WTC11 (cell line): Measurements from ENCODE around the gene KLHL11. TPM values are rescaled to one million over a fixed set of nuclear protein-coding genes. Genes with fewer than 3 reads are reported as not detected.

ENCODE experiments used
- ATAC-seq: fragments of 200-7000 bp; cut with Tn5 transposase; 2 replicates; pipeline ENCODE4 v1.10.0; 2021; ENCODE audit warnings: mild to moderate bottlenecking, moderate library complexity
- CTCF ChIA-PET: fragments of 300-600 bp; sonication (Branson Sonifier 250); formaldehyde crosslinking; loops from one replicate; lab custom pipeline; 2021; ENCODE audit warnings: antibody characterized with exemption; lab: Charles Lee
- POLR2A ChIA-PET: fragments of 350-600 bp; sonication (Branson Sonifier 250); formaldehyde crosslinking; loops from one replicate; lab custom pipeline; 2021; ENCODE audit warnings: antibody characterized with exemption; lab: Charles Lee
- DNase-seq: peaks from one replicate; pipeline ENCODE4 v3.0.0; 2021; ENCODE audit warnings: low spot score
- H3K27ac Mint-ChIP-seq: 2 replicates; pipeline ENCODE4 v1.8.0; 2021; ENCODE audit warnings: mixed read lengths
- H3K27me3 Mint-ChIP-seq: 2 replicates; pipeline ENCODE4 v1.8.0; 2021; ENCODE audit warnings: low read depth, mild to moderate bottlenecking, moderate library complexity, mixed read lengths
- H3K36me3 Mint-ChIP-seq: 2 replicates; pipeline ENCODE4 v1.8.0; 2021; ENCODE audit warnings: mixed read lengths
- H3K4me1 Mint-ChIP-seq: 2 replicates; pipeline ENCODE4 v1.8.0; 2022; ENCODE audit warnings: mixed read lengths
- H3K4me3 Mint-ChIP-seq: 2 replicates; pipeline ENCODE4 v1.8.0; 2021; ENCODE audit warnings: mild to moderate bottlenecking, moderate library complexity, mixed read lengths
- H3K9me3 Mint-ChIP-seq: 2 replicates; pipeline ENCODE4 v1.8.0; 2021; ENCODE audit warnings: mixed read lengths
- AR ChIP-seq: fragments of 250-450 bp; sonication (Bioruptor Pico); IDR thresholded peaks from 2 replicates; pipeline ENCODE4 v1.9.0; 2021; ENCODE audit warnings: mild to moderate bottlenecking
- ATF2 ChIP-seq: sonication (generic); formaldehyde crosslinking; IDR thresholded peaks from 2 replicates; pipeline ENCODE4 v1.8.1; 2022; ENCODE audit warnings: low read depth, missing genetic modification reagents, borderline replicate concordance
- CREM ChIP-seq: sonication (generic); formaldehyde crosslinking; IDR thresholded peaks from 2 replicates; pipeline ENCODE4 v1.8.1; 2022; ENCODE audit warnings: mild to moderate bottlenecking, missing genetic modification reagents, moderate library complexity
- CTCF ChIP-seq: fragments of 200-600 bp; IDR thresholded peaks from 2 replicates; pipeline ENCODE4 v1.8.0; 2022; ENCODE audit warnings: antibody characterized with exemption
- HMGA2 ChIP-seq: fragments of 250-450 bp; sonication (Bioruptor Pico); IDR thresholded peaks from 2 replicates; pipeline ENCODE4 v1.4.0; 2021; ENCODE audit warnings: mild to moderate bottlenecking, moderate library complexity
- IRF2 ChIP-seq: sonication (generic); formaldehyde crosslinking; IDR thresholded peaks from 2 replicates; pipeline ENCODE4 v1.8.0; 2022; ENCODE audit warnings: low read depth, missing genetic modification reagents, borderline replicate concordance
- JAZF1 ChIP-seq: fragments of 250-450 bp; sonication (Bioruptor Pico); IDR thresholded peaks from 2 replicates; pipeline ENCODE4 v1.9.0; 2021; ENCODE audit warnings: moderate library complexity, mild to moderate bottlenecking, inconsistent platforms
- MLX ChIP-seq: sonication (generic); formaldehyde crosslinking; IDR thresholded peaks from 2 replicates; pipeline ENCODE4 v1.8.1; 2023; ENCODE audit warnings: mild to moderate bottlenecking, missing genetic modification reagents, moderate library complexity
- MXD4 ChIP-seq: fragments of 250-450 bp; sonication (Bioruptor Pico); IDR thresholded peaks from 2 replicates; pipeline ENCODE4 v1.8.0; 2021; ENCODE audit warnings: mild to moderate bottlenecking, moderate library complexity, borderline replicate concordance
- MYBL2 ChIP-seq: sonication (generic); formaldehyde crosslinking; IDR thresholded peaks from 2 replicates; pipeline ENCODE4 v1.8.1; 2023; ENCODE audit warnings: mild to moderate bottlenecking, moderate library complexity, missing genetic modification reagents
- NFATC4 ChIP-seq: fragments of 250-450 bp; sonication (Bioruptor Pico); IDR thresholded peaks from 2 replicates; pipeline ENCODE4 v1.9.0; 2021; ENCODE audit warnings: mild to moderate bottlenecking
- NFYB ChIP-seq: sonication (generic); formaldehyde crosslinking; conservative IDR thresholded peaks from 2 replicates; pipeline ENCODE4 v1.8.0; 2022; ENCODE audit warnings: low read depth, missing genetic modification reagents
- PRRX2 ChIP-seq: fragments of 250-450 bp; sonication (Bioruptor Pico); IDR thresholded peaks from 2 replicates; pipeline ENCODE4 v1.8.0; 2021; ENCODE audit warnings: mild to moderate bottlenecking
- SMAD4 ChIP-seq: sonication (generic); formaldehyde crosslinking; IDR thresholded peaks from 2 replicates; pipeline ENCODE4 v1.8.0; 2022; ENCODE audit warnings: mild to moderate bottlenecking, missing genetic modification reagents
- STAT6 ChIP-seq: sonication (generic); formaldehyde crosslinking; conservative IDR thresholded peaks from 2 replicates; pipeline ENCODE4 v1.8.1; 2023; ENCODE audit warnings: mild to moderate bottlenecking, low read depth, missing genetic modification reagents, moderate library complexity
- TCF7 ChIP-seq: sonication (generic); formaldehyde crosslinking; IDR thresholded peaks from 2 replicates; pipeline ENCODE4 v1.8.0; 2022; ENCODE audit warnings: mild to moderate bottlenecking, low read depth, missing genetic modification reagents, moderate library complexity
- ZNF121 ChIP-seq: sonication (generic); formaldehyde crosslinking; IDR thresholded peaks from 2 replicates; pipeline ENCODE4 v1.8.0; 2023; ENCODE audit warnings: missing genetic modification reagents
- ZNF317 ChIP-seq: sonication (generic); formaldehyde crosslinking; IDR thresholded peaks from 2 replicates; pipeline ENCODE4 v1.8.1; 2023; ENCODE audit warnings: low read depth, mild to moderate bottlenecking, moderate library complexity, missing genetic modification reagents, borderline replicate concordance
- ZNF423 ChIP-seq: fragments of 250-450 bp; sonication (Bioruptor Pico); IDR thresholded peaks from 2 replicates; pipeline ENCODE4 v2.1.2; 2022; ENCODE audit warnings: mild to moderate bottlenecking, moderate library complexity
- ZSCAN18 ChIP-seq: fragments of 250-450 bp; sonication (Bioruptor Pico); IDR thresholded peaks from 2 replicates; pipeline ENCODE4 v2.1.2; 2022; ENCODE audit warnings: mild to moderate bottlenecking, moderate library complexity
- total RNA-seq: library from RNA; stranded (reverse); gene quantifications from 3 replicates; pipeline ENCODE4 v1.2.3, GENCODE V29; 2021
- TF ChIP-seq, protein P1 (sequence below): sonication (generic); formaldehyde crosslinking; IDR thresholded peaks from 2 replicates; pipeline ENCODE4 v1.8.0; 2023; ENCODE audit warnings: missing genetic modification reagents

KLHL11 gene
- total RNA-seq, 1 experiment from 2014 or later = 15.0 TPM

- TF ChIP-seq ZSCAN18 (CRISPR knock-in tag) (no peak), ZNF423 (CRISPR knock-in tag) (no peak)
These were observed 15.8 kb downstream of the KLHL11 start (continued) for GRCh38 chr17:41849251-41849990.

DNA sequence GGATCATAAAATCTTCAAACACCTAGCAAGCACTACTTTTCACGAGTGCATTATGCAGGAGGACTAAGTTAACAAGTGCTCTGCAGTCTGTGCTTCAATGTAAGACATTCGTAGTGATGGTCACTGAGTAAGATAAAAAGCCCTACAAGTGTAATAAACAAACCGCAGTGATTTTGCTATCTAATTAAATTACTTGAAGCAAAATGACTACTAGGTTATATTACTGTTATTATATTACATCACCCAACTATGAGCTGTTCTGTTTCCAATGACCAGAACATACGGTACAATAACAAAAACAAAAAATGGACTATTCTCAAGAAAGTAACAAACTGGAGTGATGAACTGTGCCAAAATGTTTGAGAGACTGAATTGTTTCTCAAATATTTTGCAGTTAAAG, 16.4 kb downstream of the KLHL11 start:
- ChIA-PET CTCF (interaction anchor here (1.1 kb wide), 1 partner anchor 62 kb away, joined by 3 read pairs; the partner anchor contains the start of gene JUP), POLR2A (no interaction called here)
- H3K9me3 Mint-ChIP-seq = no peaks in the 10 kb centered on the region
- H3K27ac Mint-ChIP-seq = no peak overlapping the region
- peaks cover 10% of the 10 kb centered on the region for H3K36me3 Mint-ChIP-seq
- no peak for DNase-seq
- TF ChIP-seq AR (CRISPR knock-in tag) (no peak), HMGA2 (no peak), MYBL2 (CRISPR knock-in tag) (no peak), PRRX2 (CRISPR knock-in tag) (no peak), STAT6 (no peak), MXD4 (no peak), MLX (CRISPR knock-in tag) (no peak), NFYB (no peak), JAZF1 (CRISPR knock-in tag) (no peak), ATF2 (CRISPR knock-in tag) (no peak), NFATC4 (CRISPR knock-in tag) (no peak), IRF2 (no peak), CTCF (no peak), CREM (no peak), SMAD4 (CRISPR knock-in tag) (no peak), ZNF317 (no peak), ZNF121 (CRISPR knock-in tag) (no peak), TCF7 (no peak)
- TF ChIP-seq, protein P1, sequence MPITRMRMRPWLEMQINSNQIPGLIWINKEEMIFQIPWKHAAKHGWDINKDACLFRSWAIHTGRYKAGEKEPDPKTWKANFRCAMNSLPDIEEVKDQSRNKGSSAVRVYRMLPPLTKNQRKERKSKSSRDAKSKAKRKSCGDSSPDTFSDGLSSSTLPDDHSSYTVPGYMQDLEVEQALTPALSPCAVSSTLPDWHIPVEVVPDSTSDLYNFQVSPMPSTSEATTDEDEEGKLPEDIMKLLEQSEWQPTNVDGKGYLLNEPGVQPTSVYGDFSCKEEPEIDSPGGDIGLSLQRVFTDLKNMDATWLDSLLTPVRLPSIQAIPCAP (CRISPR knock-in tag) = no peak
- H3K4me3 Mint-ChIP-seq = no peak overlapping the region
- peaks cover 2% of the 10 kb centered on the region; the same call in 1 of the 2 replicates for H3K4me1 Mint-ChIP-seq
- H3K27me3 Mint-ChIP-seq = no peaks in the 10 kb centered on the region
- ATAC-seq = no peak
